Endothelial cell of umbilical vein (primary cell): Measurements from ENCODE around the gene HHLA2. TPM values are rescaled to one million over a fixed set of nuclear protein-coding genes. Genes with fewer than 3 reads are reported as not detected.

ENCODE experiments used
- BruUV-seq: library from RNA; stranded (reverse); fragments of 400-500 nt; replicated peaks from 2 replicates; lab custom pipeline; 2021; lab: Mats Ljungman, UMichigan
- CTCF ChIA-PET: fragments of 300-600, 350-600 bp; sonication (Branson Sonifier 250); formaldehyde crosslinking; loops from one replicate; lab custom pipeline; 2021; ENCODE audit warnings: antibody characterized with exemption, inconsistent platforms; lab: Charles Lee
- POLR2A ChIA-PET: fragments of 300-600, 350-600 bp; sonication (Branson Sonifier 250); formaldehyde crosslinking; loops from one replicate; lab custom pipeline; 2021; ENCODE audit warnings: antibody characterized with exemption, inconsistent platforms; lab: Charles Lee
- DNase-seq: peaks from one replicate; pipeline ENCODE4 v3.0.0-alpha.2; 2011; ENCODE audit warnings: low read depth, low spot score
- FAIRE-seq: peaks from 2 replicates; lab custom pipeline; 2011; peaks lifted over from hg19 to GRCh38; lab: Jason Lieb, UNC
- H2AFZ ChIP-seq: 2 replicates; pipeline ENCODE4 v1.6.0; 2012; ENCODE audit warnings: low read depth, low read length, control low read depth, inconsistent platforms
- H3K27ac ChIP-seq: 2 replicates; pipeline ENCODE4 v1.5.1; 2011; ENCODE audit warnings: low read depth, mild to moderate bottlenecking, control low read depth, low read length, moderate library complexity; ENCODE audit not compliant: insufficient read depth
- H3K27me3 ChIP-seq, 2 experiments: 2 replicates each; pipeline versions ENCODE4 v1.6.0 to v1.6.1; 2011; ENCODE audit warnings: low read length in 2 of 2, mixed read lengths in 1 of 2; ENCODE audit not compliant: control insufficient read depth in 2 of 2, insufficient read depth in 2 of 2
- H3K36me3 ChIP-seq, 2 experiments: 2 replicates in 1 of 2; 3 replicates in 1 of 2; pipeline ENCODE4 v1.5.1; 2011; ENCODE audit warnings: low read length in 2 of 2, mild to moderate bottlenecking in 1 of 2, moderate library complexity in 1 of 2; ENCODE audit not compliant: control insufficient read depth in 2 of 2, insufficient read depth in 2 of 2; ENCODE audit errors: extremely low read depth in 1 of 2
- H3K4me1 ChIP-seq: 3 replicates; pipeline ENCODE4 v1.5.1; 2011; ENCODE audit warnings: mild to moderate bottlenecking, low read length; ENCODE audit not compliant: control insufficient read depth, insufficient read depth; ENCODE audit errors: extremely low read depth
- H3K4me2 ChIP-seq: 2 replicates; pipeline ENCODE4 v1.6.1; 2011; ENCODE audit warnings: low read length, control low read depth, mixed read lengths; ENCODE audit not compliant: insufficient read depth
- H3K4me3 ChIP-seq, 3 experiments: fragments of 200-600 bp in 1 of 3; sonication (generic), shearing (Covaris generic) in 1 of 3; replicated peaks in 1 of 3; 2 replicates each; pipeline ENCODE4 v1.5.1; 2011 to 2016; ENCODE audit warnings: control low read depth in 3 of 3, low read length in 3 of 3, mild to moderate bottlenecking in 2 of 3, inconsistent platforms in 1 of 3, low read depth in 1 of 3, moderate library complexity in 1 of 3; ENCODE audit not compliant: insufficient read depth in 1 of 3
- H3K79me2 ChIP-seq: 2 replicates; pipeline ENCODE4 v1.6.0; 2012; ENCODE audit warnings: low read length, inconsistent platforms; ENCODE audit not compliant: control insufficient read depth, insufficient read depth
- H3K9ac ChIP-seq: replicated peaks from 2 replicates; pipeline ENCODE3; 2011; ENCODE audit warnings: low read length, control low read depth; ENCODE audit not compliant: insufficient read depth; ENCODE audit errors: extremely low read depth
- H3K9me1 ChIP-seq: replicated peaks from 3 replicates; pipeline ENCODE4 v1.6.0; 2011; ENCODE audit warnings: mild to moderate bottlenecking, low read length; ENCODE audit not compliant: control insufficient read depth, insufficient read depth; ENCODE audit errors: extremely low read depth
- H3K9me3 ChIP-seq: replicated peaks from 2 replicates; pipeline ENCODE4 v1.5.1; 2012; ENCODE audit warnings: low read length, inconsistent platforms; ENCODE audit not compliant: control insufficient read depth, insufficient read depth
- H4K20me1 ChIP-seq: replicated peaks from 2 replicates; pipeline ENCODE3; 2011; ENCODE audit warnings: mild to moderate bottlenecking, low read length; ENCODE audit not compliant: control insufficient read depth, insufficient read depth; ENCODE audit errors: extremely low read depth
- EZH2 ChIP-seq: IDR thresholded peaks from 2 replicates; pipeline ENCODE4 v1.6.1; 2012; ENCODE audit warnings: borderline replicate concordance, low read depth, mild to moderate bottlenecking, moderate library complexity, low read length, inconsistent platforms; ENCODE audit not compliant: severe bottlenecking
- FOS ChIP-seq: IDR thresholded peaks from 2 replicates; pipeline ENCODE4 v1.6.1; 2011; ENCODE audit warnings: mild to moderate bottlenecking, low read length, moderate library complexity, borderline replicate concordance; ENCODE audit not compliant: insufficient read depth
- GATA2 ChIP-seq: IDR thresholded peaks from 2 replicates; pipeline ENCODE4 v1.7.0; 2011; ENCODE audit warnings: low read depth, mild to moderate bottlenecking, moderate library complexity, mixed read lengths, low read length; ENCODE audit not compliant: insufficient read length, insufficient read depth
- JUN ChIP-seq: IDR thresholded peaks from 2 replicates; pipeline ENCODE4 v1.6.1; 2011; ENCODE audit warnings: borderline replicate concordance, low read depth; ENCODE audit not compliant: insufficient read length, insufficient read depth
- MYC ChIP-seq: IDR thresholded peaks from one replicate; pipeline ENCODE4 v1.6.1; 2011; ENCODE audit warnings: mild to moderate bottlenecking, low read depth, low read length
- POLR2A ChIP-seq: IDR thresholded peaks from 2 replicates; pipeline ENCODE4 v1.6.1; 2012; ENCODE audit warnings: low read depth, mild to moderate bottlenecking, control low read depth, low read length
- POLR2AphosphoS5 ChIP-seq: IDR thresholded peaks from 2 replicates; pipeline ENCODE4 v1.6.1; 2012; ENCODE audit warnings: low read depth, mild to moderate bottlenecking, control low read depth, low read length, moderate library complexity; ENCODE audit not compliant: insufficient read depth
- dilution Hi-C: fragments of 300-500 bp; cut with MboI; formaldehyde crosslinking; loops from one replicate; pipeline ENCODE4 v1.15.0; 2019; ENCODE audit warnings: low sequenced_read_pairs; ENCODE audit not compliant: extremely low pct_ligation_motif_present
- intact Hi-C: fragments of 100-400 bp; cut with micrococcal nuclease; formaldehyde crosslinking; loops from one replicate; pipeline ENCODE4 v1.10.0; 2022
- polyA plus RNA-seq, 4 experiments: library from polyadenylated mRNA; depleted of rRNA in 3 of 4; stranded (reverse) in 3 of 4; unstranded in 1 of 4; fragments of >200 nt; gene quantifications; 2 replicates each; pipeline versions ENCODE4 v1.2.1 to v1.2.3, GENCODE V29; 2011 to 2012; ENCODE audit warnings: missing spikeins in 1 of 4
- total RNA-seq: library from RNA; stranded (reverse); gene quantifications from 2 replicates; pipeline ENCODE4 v1.2.3, GENCODE V29; 2021
- TF ChIP-seq, protein P1 (sequence below): IDR thresholded peaks from 2 replicates; pipeline ENCODE4 v1.6.1; 2011; ENCODE audit not compliant: insufficient read depth, insufficient read length
- TF ChIP-seq, protein P2 (sequence below), 2 donors: IDR thresholded peaks; 1 replicate in 1 of 2; 2 replicates in 1 of 2; pipeline ENCODE4 v1.5.1; 2011; ENCODE audit warnings: low read length in 2 of 2, mild to moderate bottlenecking in 2 of 2, moderate library complexity in 2 of 2, control low read depth in 1 of 2, inconsistent platforms in 1 of 2, low read depth in 1 of 2; ENCODE audit not compliant: insufficient read depth in 1 of 2; ENCODE audit errors: extremely low read depth in 1 of 2

HHLA2 gene
- total and polyA plus RNA-seq, 2 donors (not counting 3 experiments of a cell fraction or from before 2014, with no cell fraction given): not detected

- no peak overlapping the region for H3K27ac ChIP-seq
- ChIA-PET POLR2A (no interaction called here), CTCF (interaction anchor here (1.2 kb wide), 1 partner anchor 374 kb away, joined by 3 read pairs; no protein-coding TSS in a partner anchor)
- DNase-seq: no peak
- no peaks in the 10 kb centered on the region for H4K20me1 ChIP-seq
- no peaks in the 10 kb centered on the region for H3K36me3 ChIP-seq
- H3K4me1 ChIP-seq: no peaks in the 10 kb centered on the region
- no peak overlapping the region for H3K9ac ChIP-seq
- FAIRE-seq: no peak
- H3K4me2 ChIP-seq: no peak overlapping the region
- H3K9me1 ChIP-seq: no peaks in the 10 kb centered on the region
- H3K27me3 ChIP-seq: peaks cover 2 to 3% of the 10 kb centered on the region in 2 experiments
- no peak overlapping the region for H2AFZ ChIP-seq
- H3K4me3 ChIP-seq: no peak overlapping the region
- dilution Hi-C loops: no loop called here
- no TSS peak for BruUV-seq
- intact Hi-C loops: no loop called here
- H3K9me3 ChIP-seq: no peaks in the 10 kb centered on the region
- TF ChIP-seq MYC (no peak), GATA2 (no peak), POLR2AphosphoS5 (no peak), POLR2A (no peak), EZH2 (no peak), FOS (no peak), JUN (no peak)
- TF ChIP-seq, protein P1, sequence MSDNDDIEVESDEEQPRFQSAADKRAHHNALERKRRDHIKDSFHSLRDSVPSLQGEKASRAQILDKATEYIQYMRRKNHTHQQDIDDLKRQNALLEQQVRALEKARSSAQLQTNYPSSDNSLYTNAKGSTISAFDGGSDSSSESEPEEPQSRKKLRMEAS: no peak
- TF ChIP-seq, protein P2, sequence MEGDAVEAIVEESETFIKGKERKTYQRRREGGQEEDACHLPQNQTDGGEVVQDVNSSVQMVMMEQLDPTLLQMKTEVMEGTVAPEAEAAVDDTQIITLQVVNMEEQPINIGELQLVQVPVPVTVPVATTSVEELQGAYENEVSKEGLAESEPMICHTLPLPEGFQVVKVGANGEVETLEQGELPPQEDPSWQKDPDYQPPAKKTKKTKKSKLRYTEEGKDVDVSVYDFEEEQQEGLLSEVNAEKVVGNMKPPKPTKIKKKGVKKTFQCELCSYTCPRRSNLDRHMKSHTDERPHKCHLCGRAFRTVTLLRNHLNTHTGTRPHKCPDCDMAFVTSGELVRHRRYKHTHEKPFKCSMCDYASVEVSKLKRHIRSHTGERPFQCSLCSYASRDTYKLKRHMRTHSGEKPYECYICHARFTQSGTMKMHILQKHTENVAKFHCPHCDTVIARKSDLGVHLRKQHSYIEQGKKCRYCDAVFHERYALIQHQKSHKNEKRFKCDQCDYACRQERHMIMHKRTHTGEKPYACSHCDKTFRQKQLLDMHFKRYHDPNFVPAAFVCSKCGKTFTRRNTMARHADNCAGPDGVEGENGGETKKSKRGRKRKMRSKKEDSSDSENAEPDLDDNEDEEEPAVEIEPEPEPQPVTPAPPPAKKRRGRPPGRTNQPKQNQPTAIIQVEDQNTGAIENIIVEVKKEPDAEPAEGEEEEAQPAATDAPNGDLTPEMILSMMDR (IDR thresholded peaks at IDR 0.05; ENCODE audit: extremely low read depth in 1 of 2, insufficient read depth in 1 of 2, low read depth in 1 of 2, low read length in 2 of 2): no peak
- no peaks in the 10 kb centered on the region for H3K79me2 ChIP-seq
Measured at GRCh38 chr3:108281670-108282069, 14.7 kb upstream of the HHLA2 start.
